Endothelial cell of umbilical vein (primary cell): ENCODE results near the gene LAMA5. TPM values are rescaled to one million over a fixed set of nuclear protein-coding genes. Genes with fewer than 3 reads are reported as not detected.

Source experiments
- BruUV-seq: library from RNA; stranded (reverse); fragments of 400-500 nt; replicated peaks from 2 replicates; lab custom pipeline; 2021; lab: Mats Ljungman, UMichigan
- CTCF ChIA-PET: fragments of 300-600, 350-600 bp; sonication (Branson Sonifier 250); formaldehyde crosslinking; loops from one replicate; lab custom pipeline; 2021; ENCODE audit warnings: antibody characterized with exemption, inconsistent platforms; lab: Charles Lee
- POLR2A ChIA-PET: fragments of 300-600, 350-600 bp; sonication (Branson Sonifier 250); formaldehyde crosslinking; loops from one replicate; lab custom pipeline; 2021; ENCODE audit warnings: antibody characterized with exemption, inconsistent platforms; lab: Charles Lee
- DNase-seq: peaks from one replicate; pipeline ENCODE4 v3.0.0-alpha.2; 2011; ENCODE audit warnings: low read depth, low spot score
- FAIRE-seq: peaks from 2 replicates; lab custom pipeline; 2011; peaks lifted over from hg19 to GRCh38; lab: Jason Lieb, UNC
- H2AFZ ChIP-seq: 2 replicates; pipeline ENCODE4 v1.6.0; 2012; ENCODE audit warnings: low read depth, low read length, control low read depth, inconsistent platforms
- H3K27ac ChIP-seq: 2 replicates; pipeline ENCODE4 v1.5.1; 2011; ENCODE audit warnings: low read depth, mild to moderate bottlenecking, control low read depth, low read length, moderate library complexity; ENCODE audit not compliant: insufficient read depth
- H3K27me3 ChIP-seq, 2 experiments: 2 replicates each; pipeline versions ENCODE4 v1.6.0 to v1.6.1; 2011; ENCODE audit warnings: low read length in 2 of 2, mixed read lengths in 1 of 2; ENCODE audit not compliant: control insufficient read depth in 2 of 2, insufficient read depth in 2 of 2
- H3K36me3 ChIP-seq, 2 experiments: 2 replicates in 1 of 2; 3 replicates in 1 of 2; pipeline ENCODE4 v1.5.1; 2011; ENCODE audit warnings: low read length in 2 of 2, mild to moderate bottlenecking in 1 of 2, moderate library complexity in 1 of 2; ENCODE audit not compliant: control insufficient read depth in 2 of 2, insufficient read depth in 2 of 2; ENCODE audit errors: extremely low read depth in 1 of 2
- H3K4me1 ChIP-seq: 3 replicates; pipeline ENCODE4 v1.5.1; 2011; ENCODE audit warnings: mild to moderate bottlenecking, low read length; ENCODE audit not compliant: control insufficient read depth, insufficient read depth; ENCODE audit errors: extremely low read depth
- H3K4me2 ChIP-seq: 2 replicates; pipeline ENCODE4 v1.6.1; 2011; ENCODE audit warnings: low read length, control low read depth, mixed read lengths; ENCODE audit not compliant: insufficient read depth
- H3K4me3 ChIP-seq, 3 experiments: fragments of 200-600 bp in 1 of 3; sonication (generic), shearing (Covaris generic) in 1 of 3; replicated peaks in 1 of 3; 2 replicates each; pipeline ENCODE4 v1.5.1; 2011 to 2016; ENCODE audit warnings: control low read depth in 3 of 3, low read length in 3 of 3, mild to moderate bottlenecking in 2 of 3, inconsistent platforms in 1 of 3, low read depth in 1 of 3, moderate library complexity in 1 of 3; ENCODE audit not compliant: insufficient read depth in 1 of 3
- H3K79me2 ChIP-seq: 2 replicates; pipeline ENCODE4 v1.6.0; 2012; ENCODE audit warnings: low read length, inconsistent platforms; ENCODE audit not compliant: control insufficient read depth, insufficient read depth
- H3K9ac ChIP-seq: replicated peaks from 2 replicates; pipeline ENCODE3; 2011; ENCODE audit warnings: low read length, control low read depth; ENCODE audit not compliant: insufficient read depth; ENCODE audit errors: extremely low read depth
- H3K9me1 ChIP-seq: replicated peaks from 3 replicates; pipeline ENCODE4 v1.6.0; 2011; ENCODE audit warnings: mild to moderate bottlenecking, low read length; ENCODE audit not compliant: control insufficient read depth, insufficient read depth; ENCODE audit errors: extremely low read depth
- H3K9me3 ChIP-seq: replicated peaks from 2 replicates; pipeline ENCODE4 v1.5.1; 2012; ENCODE audit warnings: low read length, inconsistent platforms; ENCODE audit not compliant: control insufficient read depth, insufficient read depth
- H4K20me1 ChIP-seq: replicated peaks from 2 replicates; pipeline ENCODE3; 2011; ENCODE audit warnings: mild to moderate bottlenecking, low read length; ENCODE audit not compliant: control insufficient read depth, insufficient read depth; ENCODE audit errors: extremely low read depth
- EZH2 ChIP-seq: IDR thresholded peaks from 2 replicates; pipeline ENCODE4 v1.6.1; 2012; ENCODE audit warnings: borderline replicate concordance, low read depth, mild to moderate bottlenecking, moderate library complexity, low read length, inconsistent platforms; ENCODE audit not compliant: severe bottlenecking
- POLR2A ChIP-seq: IDR thresholded peaks from 2 replicates; pipeline ENCODE4 v1.6.1; 2012; ENCODE audit warnings: low read depth, mild to moderate bottlenecking, control low read depth, low read length
- POLR2AphosphoS5 ChIP-seq: IDR thresholded peaks from 2 replicates; pipeline ENCODE4 v1.6.1; 2012; ENCODE audit warnings: low read depth, mild to moderate bottlenecking, control low read depth, low read length, moderate library complexity; ENCODE audit not compliant: insufficient read depth
- dilution Hi-C: fragments of 300-500 bp; cut with MboI; formaldehyde crosslinking; loops from one replicate; pipeline ENCODE4 v1.15.0; 2019; ENCODE audit warnings: low sequenced_read_pairs; ENCODE audit not compliant: extremely low pct_ligation_motif_present
- intact Hi-C: fragments of 100-400 bp; cut with micrococcal nuclease; formaldehyde crosslinking; loops from one replicate; pipeline ENCODE4 v1.10.0; 2022
- polyA plus RNA-seq, 4 experiments: library from polyadenylated mRNA; depleted of rRNA in 3 of 4; stranded (reverse) in 3 of 4; unstranded in 1 of 4; fragments of >200 nt; gene quantifications; 2 replicates each; pipeline versions ENCODE4 v1.2.1 to v1.2.3, GENCODE V29; 2011 to 2012; ENCODE audit warnings: missing spikeins in 1 of 4
- total RNA-seq: library from RNA; stranded (reverse); gene quantifications from 2 replicates; pipeline ENCODE4 v1.2.3, GENCODE V29; 2021
- TF ChIP-seq, protein P1 (sequence below), 2 donors: IDR thresholded peaks; 1 replicate in 1 of 2; 2 replicates in 1 of 2; pipeline ENCODE4 v1.5.1; 2011; ENCODE audit warnings: low read length in 2 of 2, mild to moderate bottlenecking in 2 of 2, moderate library complexity in 2 of 2, control low read depth in 1 of 2, inconsistent platforms in 1 of 2, low read depth in 1 of 2; ENCODE audit not compliant: insufficient read depth in 1 of 2; ENCODE audit errors: extremely low read depth in 1 of 2

The LAMA5 gene
- total and polyA plus RNA-seq, 2 donors (not counting 3 experiments of a cell fraction or from before 2014, with no cell fraction given), result 24.0 to 145 TPM

DNA sequence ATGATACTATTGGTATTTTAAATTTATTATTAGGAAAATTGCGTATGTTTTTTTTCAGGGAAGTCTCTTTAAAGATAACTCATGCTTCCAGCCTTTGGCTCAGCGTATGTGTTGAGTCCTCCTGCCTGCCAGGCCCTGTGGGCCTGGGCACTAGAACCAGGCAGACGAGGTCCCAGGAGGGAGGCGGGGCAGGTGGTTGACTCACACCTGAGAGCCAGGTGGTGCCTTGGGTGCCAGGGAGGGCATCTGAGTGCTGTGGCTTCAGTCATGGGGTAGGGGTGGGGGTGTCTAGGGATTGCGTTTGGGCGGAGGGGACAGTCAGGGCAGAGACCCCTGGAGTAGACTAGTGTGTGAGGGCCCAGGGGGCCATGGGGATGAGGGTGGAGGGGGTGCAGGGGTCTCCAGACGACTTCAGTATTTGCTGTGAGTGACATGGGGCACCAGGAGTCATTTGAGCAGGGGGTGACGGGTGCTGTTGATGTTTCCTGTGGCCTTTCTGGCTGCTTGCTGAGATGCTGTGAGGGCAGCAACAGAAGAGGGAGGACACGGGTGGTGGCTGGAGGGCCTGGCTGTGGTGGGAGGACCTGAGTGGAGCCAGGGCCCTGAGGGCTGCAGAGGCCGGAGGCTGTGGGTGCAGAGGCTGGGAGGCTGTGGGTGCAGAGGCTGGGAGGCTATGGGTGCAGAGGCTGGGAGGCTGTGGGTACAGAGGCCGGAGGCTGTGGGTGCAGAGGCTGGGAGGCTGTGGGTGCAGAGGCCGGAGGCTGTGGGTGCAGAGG is 79.2 kb downstream of the LAMA5 start:
- no TSS peak for BruUV-seq
- no peak for FAIRE-seq
- Histone ChIP-seq H3K27ac (no peak overlapping the region), H4K20me1 (no peaks in the 10 kb centered on the region), H3K4me2 (no peak overlapping the region), H3K4me3 (no peak overlapping the region), H3K27me3 (no peaks in the 10 kb centered on the region), H3K9ac (no peak overlapping the region), H2AFZ (no peak overlapping the region), H3K36me3 (peaks cover 2 to 13% of the 10 kb centered on the region in 2 experiments), H3K79me2 (no peaks in the 10 kb centered on the region), H3K4me1 (peaks cover 19% of the 10 kb centered on the region), H3K9me3 (no peaks in the 10 kb centered on the region), H3K9me1 (no peaks in the 10 kb centered on the region)
- DNase-seq, result no peak
- intact Hi-C loops (loop anchor here (5.0 kb wide), 1 partner anchor 86 kb away; no protein-coding TSS in a partner anchor), dilution Hi-C loops (no loop called here)
- no peak for TF ChIP-seq EZH2
- POLR2A ChIA-PET, result no interaction called here
- CTCF ChIA-PET, result no interaction called here

DNA sequence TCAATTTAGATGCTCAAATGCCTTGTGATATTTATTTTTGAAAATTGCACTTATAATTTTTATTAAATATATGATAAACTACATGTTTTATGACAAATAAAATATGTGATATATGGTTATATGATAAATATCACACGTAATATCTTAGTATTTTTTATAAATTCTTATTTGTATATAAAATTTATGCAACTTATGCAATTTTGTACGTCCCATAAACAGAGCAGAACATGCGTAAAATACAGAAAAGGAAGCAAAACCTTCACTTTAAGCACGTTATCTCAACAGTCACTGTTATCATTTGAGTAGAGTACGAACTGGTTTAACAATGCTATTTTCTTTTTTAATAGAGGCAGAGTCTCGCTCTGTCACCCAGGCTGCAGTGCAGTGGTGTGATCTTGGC is 80.0 kb downstream of the LAMA5 start:
- POLR2A ChIA-PET, result no interaction called here
- Histone ChIP-seq H2AFZ (no peak overlapping the region), H3K4me1 (peaks cover 19% of the 10 kb centered on the region), H3K27ac (peak overlapping the region; percentile 91), H3K27me3 (no peaks in the 10 kb centered on the region), H3K4me2 (no peak overlapping the region), H3K79me2 (no peaks in the 10 kb centered on the region), H3K9me3 (no peaks in the 10 kb centered on the region), H3K36me3 (peaks cover 2 to 15% of the 10 kb centered on the region in 2 experiments), H3K4me3 (no peak overlapping the region), H4K20me1 (no peaks in the 10 kb centered on the region), H3K9me1 (no peaks in the 10 kb centered on the region), H3K9ac (no peak overlapping the region)
- no peak for FAIRE-seq
- no TSS peak for BruUV-seq
- dilution Hi-C loops, result no loop called here
- DNase-seq, result no peak
- CTCF ChIA-PET, result no interaction called here
- TF ChIP-seq, protein P1, sequence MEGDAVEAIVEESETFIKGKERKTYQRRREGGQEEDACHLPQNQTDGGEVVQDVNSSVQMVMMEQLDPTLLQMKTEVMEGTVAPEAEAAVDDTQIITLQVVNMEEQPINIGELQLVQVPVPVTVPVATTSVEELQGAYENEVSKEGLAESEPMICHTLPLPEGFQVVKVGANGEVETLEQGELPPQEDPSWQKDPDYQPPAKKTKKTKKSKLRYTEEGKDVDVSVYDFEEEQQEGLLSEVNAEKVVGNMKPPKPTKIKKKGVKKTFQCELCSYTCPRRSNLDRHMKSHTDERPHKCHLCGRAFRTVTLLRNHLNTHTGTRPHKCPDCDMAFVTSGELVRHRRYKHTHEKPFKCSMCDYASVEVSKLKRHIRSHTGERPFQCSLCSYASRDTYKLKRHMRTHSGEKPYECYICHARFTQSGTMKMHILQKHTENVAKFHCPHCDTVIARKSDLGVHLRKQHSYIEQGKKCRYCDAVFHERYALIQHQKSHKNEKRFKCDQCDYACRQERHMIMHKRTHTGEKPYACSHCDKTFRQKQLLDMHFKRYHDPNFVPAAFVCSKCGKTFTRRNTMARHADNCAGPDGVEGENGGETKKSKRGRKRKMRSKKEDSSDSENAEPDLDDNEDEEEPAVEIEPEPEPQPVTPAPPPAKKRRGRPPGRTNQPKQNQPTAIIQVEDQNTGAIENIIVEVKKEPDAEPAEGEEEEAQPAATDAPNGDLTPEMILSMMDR (IDR thresholded peaks at IDR 0.05; ENCODE audit: extremely low read depth in 1 of 2, insufficient read depth in 1 of 2, low read depth in 1 of 2, low read length in 2 of 2), result no peak
- no peak for TF ChIP-seq POLR2A
- no peak for TF ChIP-seq POLR2AphosphoS5
- no peak for TF ChIP-seq EZH2
- intact Hi-C loops, result loop anchor here (5.0 kb wide), 1 partner anchor 85 kb away; no protein-coding TSS in a partner anchor
